DND-41 (cell line): ENCODE results near the gene EHBP1.

Experiments used
- ATAC-seq: fragments of 200-7000 bp; cut with Tn5 transposase; 3 replicates; pipeline ENCODE4 v1.9.1; 2021; ENCODE audit warnings: low read depth; ENCODE audit not compliant: insufficient read depth
- DNase-seq: peaks from one replicate; pipeline ENCODE4 v3.0.0-alpha.2; 2020
- H2AFZ ChIP-seq: 2 replicates; pipeline ENCODE4 v1.6.0; 2012; ENCODE audit warnings: low read depth, low read length
- H3K27ac ChIP-seq: 2 replicates; pipeline ENCODE4 v1.5.1; 2012; ENCODE audit warnings: low read length, inconsistent platforms
- H3K27me3 ChIP-seq: fragments of 200-600 bp; sonication (generic); 2 replicates; pipeline ENCODE4 v1.6.0; 2012; ENCODE audit warnings: low read length, mild to moderate bottlenecking, inconsistent platforms; ENCODE audit not compliant: insufficient read depth, poor library complexity
- H3K36me3 ChIP-seq: 2 replicates; pipeline ENCODE4 v1.5.1; 2012; ENCODE audit warnings: low read length, inconsistent platforms; ENCODE audit not compliant: insufficient read depth
- H3K4me1 ChIP-seq: 2 replicates; pipeline ENCODE4 v1.5.1; 2012; ENCODE audit warnings: mild to moderate bottlenecking, low read length; ENCODE audit not compliant: insufficient read depth
- H3K4me2 ChIP-seq: 2 replicates; pipeline ENCODE4 v1.6.0; 2012; ENCODE audit warnings: mild to moderate bottlenecking, moderate library complexity, low read length, inconsistent platforms; ENCODE audit not compliant: insufficient read depth
- H3K4me3 ChIP-seq, 2 experiments: fragments of 200-600 bp in 1 of 2; shearing (Covaris generic) in 1 of 2; 2 replicates each; pipeline ENCODE4 v1.5.1; 2012 to 2016; ENCODE audit warnings: inconsistent platforms in 2 of 2, low read length in 2 of 2, mild to moderate bottlenecking in 2 of 2, low read depth in 1 of 2, moderate library complexity in 1 of 2
- H3K79me2 ChIP-seq: 2 replicates; pipeline ENCODE4 v1.6.0; 2012; ENCODE audit warnings: low read length, inconsistent platforms; ENCODE audit not compliant: insufficient read depth
- H3K9ac ChIP-seq: 2 replicates; pipeline ENCODE4 v1.6.0; 2012; ENCODE audit warnings: low read depth, mild to moderate bottlenecking, inconsistent platforms, low read length, moderate library complexity
- H3K9me3 ChIP-seq: 2 replicates; pipeline ENCODE4 v1.5.1; 2012; ENCODE audit warnings: low read length, moderate library complexity, mild to moderate bottlenecking, inconsistent platforms; ENCODE audit not compliant: insufficient read depth, severe bottlenecking
- H4K20me1 ChIP-seq: 2 replicates; pipeline ENCODE4 v1.6.0; 2012; ENCODE audit warnings: low read length; ENCODE audit not compliant: insufficient read depth
- CTCF ChIP-seq: IDR thresholded peaks from 2 replicates; pipeline ENCODE4 v1.5.1; 2012; ENCODE audit warnings: borderline replicate concordance, low read length, moderate library complexity, mild to moderate bottlenecking; ENCODE audit not compliant: poor library complexity, severe bottlenecking; ENCODE audit errors: extremely low read depth
- EZH2 ChIP-seq: IDR thresholded peaks from 3 replicates; pipeline ENCODE4 v1.6.1; 2012; ENCODE audit warnings: borderline replicate concordance, low read depth, mild to moderate bottlenecking, moderate library complexity, low read length, inconsistent platforms; ENCODE audit not compliant: severe bottlenecking

The EHBP1 gene

GRCh38 chr2:62698653-62699052, 6.9 kb upstream of the EHBP1 start:
- TF ChIP-seq CTCF (no peak), EZH2 (no peak)
- no peaks in the 10 kb centered on the region for H3K4me1 ChIP-seq
- no peak overlapping the region for H3K4me3 ChIP-seq
- ATAC-seq = no peak
- no peak for DNase-seq
- H4K20me1 ChIP-seq = no peaks in the 10 kb centered on the region
- no peak overlapping the region for H2AFZ ChIP-seq
- H3K79me2 ChIP-seq = no peaks in the 10 kb centered on the region
- H3K9ac ChIP-seq = no peak overlapping the region
- H3K36me3 ChIP-seq = no peaks in the 10 kb centered on the region
- H3K9me3 ChIP-seq = no peaks in the 10 kb centered on the region
- H3K27ac ChIP-seq = no peak overlapping the region
- no peak overlapping the region for H3K4me2 ChIP-seq
- no peaks in the 10 kb centered on the region for H3K27me3 ChIP-seq

DNA sequence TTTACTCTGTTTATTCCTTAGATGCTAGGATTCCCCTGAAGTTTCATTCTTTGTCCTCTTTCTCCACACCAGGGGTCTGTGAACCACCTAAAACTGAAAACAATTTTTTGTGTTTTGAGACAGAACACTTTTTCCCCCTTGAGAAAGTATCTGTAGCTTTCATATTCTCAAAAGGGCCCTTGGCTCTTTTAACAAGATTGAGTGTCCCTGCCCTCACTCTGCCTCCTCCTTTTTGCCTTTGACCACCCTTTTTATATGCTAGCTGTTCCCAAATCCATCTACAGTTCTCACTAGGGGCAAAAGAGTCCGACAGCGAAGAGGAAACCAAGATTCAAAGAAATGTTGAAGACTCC, 883 bp upstream of the EHBP1 start:
- Histone ChIP-seq H3K27me3 (no peaks in the 10 kb centered on the region), H3K9ac (peak overlapping the region; percentile 73), H3K36me3 (peaks cover 8% of the 10 kb centered on the region; the same call in 1 of the 2 replicates), H4K20me1 (no peaks in the 10 kb centered on the region), H3K4me1 (peaks cover 44% of the 10 kb centered on the region), H3K4me3 (peak overlapping the region; percentile 51 to 74; a peak in 3 of 4 replicates), H3K4me2 (peak overlapping the region; percentile 80), H2AFZ (peak overlapping the region; percentile 88), H3K79me2 (peaks cover 40% of the 10 kb centered on the region), H3K9me3 (no peaks in the 10 kb centered on the region), H3K27ac (peak overlapping the region; percentile 80)
- ATAC-seq = no peak
- DNase-seq = no peak
- TF ChIP-seq EZH2 = no peak
- TF ChIP-seq CTCF = no peak

DNA sequence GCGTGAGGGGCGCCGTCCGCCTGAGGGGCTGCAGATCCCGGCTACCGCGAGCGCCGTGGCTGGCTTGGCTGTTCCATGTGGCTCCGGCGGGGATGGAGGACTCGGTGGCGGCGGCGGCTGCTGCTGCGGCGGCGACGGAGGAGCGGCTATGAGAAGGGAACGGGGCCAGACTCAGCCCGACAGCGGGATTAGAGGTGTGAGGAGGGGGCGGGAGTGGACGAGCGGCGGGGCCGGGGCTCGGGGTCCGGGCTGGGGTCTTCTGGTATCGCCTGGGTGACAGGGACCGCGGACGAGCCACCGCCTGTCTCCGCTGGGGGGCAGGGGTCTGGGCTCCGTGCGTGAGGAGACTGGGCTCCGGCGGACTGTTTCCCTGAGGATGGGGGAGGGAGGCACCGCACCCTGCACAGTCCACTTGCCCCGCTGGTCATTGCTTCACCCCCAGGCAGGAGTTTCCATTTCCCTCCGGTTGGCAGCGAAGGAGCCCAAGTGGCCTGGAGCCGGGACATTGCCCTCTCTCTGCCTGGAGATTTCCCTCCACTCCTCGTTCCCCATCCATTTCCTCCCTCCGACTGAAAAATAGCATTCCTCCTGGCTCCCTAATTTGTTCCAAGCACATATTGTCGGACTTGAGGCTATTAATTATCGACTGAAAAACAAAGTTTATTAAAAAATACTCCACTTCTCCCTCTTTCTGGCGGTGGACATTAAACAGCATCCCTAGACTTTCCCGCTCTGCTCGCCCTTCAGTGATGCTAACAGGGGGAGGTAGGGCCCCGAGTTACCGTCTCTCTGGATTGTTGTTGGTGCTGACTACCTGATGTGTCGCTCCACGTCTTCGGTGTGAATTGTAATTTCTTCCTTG, 577 bp downstream of the EHBP1 start:
- H3K79me2 ChIP-seq = peaks cover 50% of the 10 kb centered on the region
- no peaks in the 10 kb centered on the region for H4K20me1 ChIP-seq
- DNase-seq (peak; percentile 63), ATAC-seq (peak; percentile 23)
- peak overlapping the region; percentile 81 for H3K4me2 ChIP-seq
- peak overlapping the region; percentile 69 for H3K27ac ChIP-seq
- peak overlapping the region; percentile 74 for H2AFZ ChIP-seq
- peak overlapping the region; percentile 61 for H3K9ac ChIP-seq
- peaks cover 13% of the 10 kb centered on the region; the same call in 1 of the 2 replicates for H3K36me3 ChIP-seq
- peaks cover 52% of the 10 kb centered on the region for H3K4me1 ChIP-seq
- no peaks in the 10 kb centered on the region for H3K9me3 ChIP-seq
- H3K27me3 ChIP-seq = no peaks in the 10 kb centered on the region
- peak; percentile 53 for TF ChIP-seq CTCF
- TF ChIP-seq EZH2 = no peak
- H3K4me3 ChIP-seq = peak overlapping the region; percentile 64 to 71
